ENCODE data around the gene RTF1.

RTF1 gene

DNA sequence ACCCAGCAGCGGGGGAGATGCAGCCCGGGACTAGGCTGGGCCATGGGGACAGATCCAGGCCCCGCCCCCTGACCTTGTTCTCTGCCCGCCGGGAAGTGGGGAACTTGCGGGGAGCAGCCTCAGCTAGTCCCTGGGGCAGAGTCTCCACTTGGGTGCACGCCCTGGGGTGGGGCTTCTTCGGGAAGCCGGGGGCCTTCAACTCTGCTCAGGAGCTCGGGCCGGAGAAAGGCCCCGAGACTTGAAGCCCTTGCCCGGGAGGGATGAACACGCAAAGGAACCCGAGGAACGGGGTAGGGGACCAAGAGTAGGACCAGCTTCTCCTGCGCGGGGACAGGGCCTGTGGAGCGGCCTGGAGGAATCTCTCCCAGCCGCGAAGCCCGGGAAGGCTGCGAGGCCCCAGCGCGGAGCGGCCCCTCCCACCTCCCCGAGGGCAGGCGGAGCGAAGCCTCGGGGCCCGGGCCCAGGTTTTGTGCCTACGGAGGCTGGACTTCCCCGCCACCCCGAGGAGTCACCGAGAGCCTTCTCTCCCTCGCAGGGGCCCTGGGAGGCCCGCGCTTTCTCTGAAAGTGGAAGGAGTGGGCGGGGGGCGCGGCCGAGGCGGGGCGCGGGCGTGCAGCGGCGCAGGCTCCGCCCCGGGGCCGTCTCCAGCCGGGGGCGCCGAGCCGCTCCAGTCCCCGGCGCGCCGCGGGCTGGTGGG, 76.5 kb downstream of the RTF1 start, which contains the start of gene ITPKA:
Gene ITPKA, plus strand, starts transcription at position 670 of the 697 bp plus-strand sequence. CDS start 54 bp downstream, outside the sequence.
- peak within 1 kb of the TSS; percentile 43 for H3K4me3 ChIP-seq (ENCODE audit: low read depth, low read length)
- in situ Hi-C loops (cut with HindIII; ENCODE audit: low sequenced_read_pairs), result no loop called here
- TF ChIP-seq CTCF (IDR thresholded peaks at IDR 0.05; ENCODE audit: low read depth, low read length), result no peak
- DNase-seq (ENCODE audit: low read depth, low spot score), result peak; percentile 64

DNA sequence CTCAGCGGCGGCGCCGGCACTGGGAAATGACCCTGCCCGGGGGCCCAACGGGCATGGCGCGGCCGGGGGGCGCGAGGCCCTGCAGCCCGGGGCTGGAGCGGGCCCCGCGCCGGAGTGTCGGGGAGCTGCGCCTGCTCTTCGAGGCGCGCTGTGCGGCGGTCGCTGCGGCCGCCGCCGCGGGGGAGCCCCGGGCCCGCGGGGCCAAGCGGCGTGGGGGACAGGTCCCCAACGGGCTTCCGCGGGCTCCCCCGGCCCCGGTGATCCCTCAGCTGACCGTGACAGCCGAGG, 77.0 kb downstream of the RTF1 start:
- H3K4me3 ChIP-seq (ENCODE audit: low read depth, low read length), result peak overlapping the region; percentile 8
- no peak for TF ChIP-seq CTCF (IDR thresholded peaks at IDR 0.05; ENCODE audit: low read depth, low read length)
- in situ Hi-C loops (cut with HindIII; ENCODE audit: low sequenced_read_pairs), result no loop called here
- no peak for DNase-seq (ENCODE audit: low read depth, low spot score)

DNA sequence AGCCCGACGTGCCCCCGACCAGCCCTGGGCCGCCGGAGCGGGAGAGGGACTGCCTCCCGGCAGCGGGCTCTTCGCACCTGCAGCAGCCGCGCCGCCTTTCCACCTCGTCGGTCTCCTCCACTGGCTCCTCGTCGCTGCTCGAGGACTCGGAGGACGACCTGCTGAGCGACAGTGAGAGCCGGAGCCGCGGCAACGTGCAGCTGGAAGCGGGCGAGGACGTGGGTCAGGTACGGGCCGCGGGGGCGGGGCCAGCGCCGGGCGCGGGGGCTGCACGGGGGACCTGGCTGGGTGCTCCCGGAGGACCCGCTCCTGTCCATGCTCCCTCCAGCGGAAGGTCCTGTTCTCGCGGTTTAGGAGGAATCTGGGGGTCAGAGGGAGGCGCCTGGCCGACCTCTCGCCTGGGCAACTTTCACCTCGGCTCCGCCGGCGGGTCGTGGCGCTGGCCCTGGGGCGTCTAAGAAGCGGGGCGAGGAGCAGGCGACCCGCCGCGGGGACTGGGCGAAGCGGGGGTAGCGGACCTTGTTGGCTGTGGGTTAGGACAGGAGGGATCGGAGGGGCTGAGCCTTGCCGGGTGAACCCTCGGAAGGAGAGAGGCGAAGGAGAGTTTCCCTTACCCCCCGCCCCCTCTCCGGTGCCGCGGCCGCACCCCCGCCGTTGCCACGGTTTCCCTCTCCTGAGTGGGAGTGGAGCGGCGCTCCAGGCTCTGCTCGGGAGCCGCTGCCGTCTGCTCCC, 77.5 kb downstream of the RTF1 start:
- TF ChIP-seq CTCF (IDR thresholded peaks at IDR 0.05; ENCODE audit: low read depth, low read length), result no peak
- DNase-seq (ENCODE audit: low read depth, low spot score), result no peak
- H3K4me3 ChIP-seq (ENCODE audit: low read depth, low read length), result peak overlapping the region; percentile 8
- in situ Hi-C loops (cut with HindIII; ENCODE audit: low sequenced_read_pairs), result no loop called here

DNA sequence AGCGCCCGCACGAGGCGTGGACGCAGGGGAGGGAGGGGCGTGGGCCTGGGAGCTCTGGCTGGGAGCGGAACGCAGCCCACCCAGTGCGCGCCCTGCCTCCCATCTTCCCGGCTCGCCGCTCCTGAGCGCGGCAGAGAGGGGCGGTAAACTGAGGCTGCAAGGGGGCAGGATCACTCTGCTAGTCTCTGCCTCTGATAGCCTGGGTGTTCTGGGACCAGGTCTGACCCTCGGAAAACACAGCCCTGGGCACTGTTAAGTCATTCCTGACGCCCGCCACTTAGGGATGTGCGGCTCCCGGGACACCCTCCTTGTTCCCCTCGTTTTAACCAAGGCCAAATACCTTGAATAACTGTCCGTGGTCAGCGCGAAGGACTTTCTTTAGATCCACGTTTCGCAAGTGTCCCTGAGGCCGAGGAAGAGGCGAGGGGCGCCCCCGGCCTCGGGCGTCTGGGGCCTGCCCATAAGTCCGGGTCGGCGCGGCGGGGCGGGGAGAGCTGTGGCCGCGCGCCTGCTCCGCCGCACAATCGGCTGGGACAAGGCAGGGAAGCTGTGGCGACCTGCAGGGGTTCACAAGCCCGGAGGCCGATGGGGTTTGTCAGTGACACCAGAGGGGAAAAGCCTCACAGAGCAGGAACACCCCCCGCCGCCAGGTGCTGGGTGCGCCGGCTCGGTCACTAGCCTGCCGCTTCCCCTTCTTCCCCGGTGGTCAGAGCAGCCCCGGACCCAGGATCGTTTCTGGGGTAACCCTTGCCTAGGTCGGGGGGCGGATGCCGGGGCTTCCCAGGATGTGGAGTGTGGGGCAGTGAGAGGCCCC, 78.2 kb downstream of the RTF1 start:
- DNase-seq (ENCODE audit: low read depth, low spot score), result no peak
- no peak for TF ChIP-seq CTCF (IDR thresholded peaks at IDR 0.05; ENCODE audit: low read depth, low read length)
- in situ Hi-C loops (cut with HindIII; ENCODE audit: low sequenced_read_pairs), result no loop called here
- H3K4me3 ChIP-seq (ENCODE audit: low read depth, low read length), result no peak overlapping the region

DNA sequence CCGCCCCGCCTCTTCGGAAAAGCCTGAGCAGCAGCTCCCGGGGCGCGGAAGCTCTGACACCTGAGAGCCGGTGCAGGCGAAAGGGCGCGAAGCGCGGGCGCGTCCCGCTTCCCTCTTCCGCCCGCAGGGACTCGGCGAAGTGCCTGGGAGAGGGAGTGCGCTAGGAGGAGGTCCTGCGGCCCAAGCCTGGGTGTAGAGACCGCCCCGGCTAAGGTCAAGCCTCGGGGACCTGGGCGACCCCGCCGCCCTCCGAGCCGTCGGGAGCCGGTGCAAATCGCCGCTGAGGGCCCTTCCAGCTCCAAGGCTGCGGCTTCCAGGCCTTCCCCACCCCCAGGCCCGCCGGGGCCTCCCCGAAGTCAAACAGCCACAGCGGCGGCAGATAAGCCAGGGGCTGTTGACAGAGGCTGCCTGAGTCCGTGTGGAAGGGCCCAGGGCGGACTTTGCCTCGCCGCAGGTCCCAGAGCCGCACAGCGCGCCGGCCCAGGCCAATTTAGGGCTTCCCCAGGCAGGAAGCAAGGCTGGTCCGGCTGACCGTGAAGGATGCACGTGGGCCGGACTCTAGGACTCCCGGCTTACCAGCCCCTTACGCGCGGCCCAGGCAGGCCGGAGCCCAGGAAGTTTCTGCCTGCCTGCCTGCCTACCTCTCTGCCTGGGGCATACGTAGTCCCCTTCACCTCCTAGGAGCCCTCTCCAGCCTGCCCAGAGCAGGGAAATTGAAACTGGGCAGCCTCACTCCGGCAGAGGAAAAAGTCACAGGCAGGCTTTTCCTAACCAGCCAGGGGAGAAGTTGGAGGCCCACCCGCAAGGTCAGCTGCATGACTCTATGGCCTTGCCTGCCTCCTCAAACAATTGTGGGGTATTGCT, 79.1 kb downstream of the RTF1 start:
- DNase-seq (ENCODE audit: low read depth, low spot score), result no peak
- in situ Hi-C loops (cut with HindIII; ENCODE audit: low sequenced_read_pairs), result no loop called here
- no peak overlapping the region for H3K4me3 ChIP-seq (ENCODE audit: low read depth, low read length)
- TF ChIP-seq CTCF (IDR thresholded peaks at IDR 0.05; ENCODE audit: low read depth, low read length), result no peak

GRCh38 chr15:41498657-41499056, 81.8 kb downstream of the RTF1 start:
- in situ Hi-C loops (cut with HindIII; ENCODE audit: low sequenced_read_pairs), result no loop called here
- no peak for TF ChIP-seq CTCF (IDR thresholded peaks at IDR 0.05; ENCODE audit: low read depth, low read length)
- no peak overlapping the region for H3K4me3 ChIP-seq (ENCODE audit: low read depth, low read length)
- DNase-seq (ENCODE audit: low read depth, low spot score), result no peak
